Measurements from ENCODE around the gene CYTH4. TPM values are rescaled to one million over a fixed set of nuclear protein-coding genes. Genes with fewer than 3 reads are reported as not detected.

Gene CYTH4
- total and polyA plus RNA-seq, 2 of the 8 experiments (the other 6 are each of a cell fraction or from before 2014, with no cell fraction given): 0.09 TPM; not detected in 1

DNA sequence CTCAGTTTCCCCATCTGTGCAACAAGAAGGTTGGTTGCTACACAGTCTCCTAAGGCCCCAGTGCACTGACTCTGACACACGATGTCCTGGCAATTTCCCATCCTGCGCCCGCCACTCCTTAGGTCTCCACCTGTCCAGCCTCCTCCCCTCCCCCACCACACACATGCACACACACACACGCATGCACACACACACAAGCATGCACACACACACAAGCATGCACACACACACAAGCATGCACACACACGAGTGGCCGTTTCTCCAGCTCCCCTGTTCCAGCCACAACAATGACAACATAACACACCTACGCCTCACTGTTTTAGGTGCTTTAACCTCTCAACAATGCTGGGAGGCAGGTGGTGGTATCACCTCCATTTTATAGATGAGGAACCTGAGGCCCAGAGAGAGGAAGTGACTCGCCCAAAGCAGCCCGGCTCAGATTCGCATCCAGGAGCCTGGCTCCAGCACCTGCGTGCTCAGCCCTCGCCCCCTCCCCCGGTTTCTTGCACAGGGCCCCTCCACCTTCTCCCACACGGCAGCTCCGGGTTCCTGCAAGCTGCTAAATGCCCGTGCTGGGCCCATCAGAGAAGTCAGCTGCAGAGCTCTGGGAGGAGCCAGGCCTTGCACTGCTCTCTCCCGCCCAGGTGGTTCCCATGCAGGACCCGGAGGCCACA is 13.0 kb downstream of the CYTH4 start:
- Histone ChIP-seq H3K9me3 (ENCODE audit: insufficient read depth in 2 of 2, low read depth in 1 of 2, low read length in 1 of 2) (peaks cover 0 to 5% of the 10 kb centered on the region in 2 experiments; a peak in 2 of 4 replicates), H3K27me3 (replicated peaks in 1 of 4; ENCODE audit: control insufficient read depth in 3 of 4, extremely low read depth in 1 of 4, insufficient read depth in 3 of 4, low read length in 3 of 4) (no peaks in the 10 kb centered on the region; a peak in 1 of 7 replicates), H2BK20ac (ENCODE audit: low read length) (no peak overlapping the region), H2BK15ac (ENCODE audit: low read length) (no peak overlapping the region; the same call in 1 of the 2 replicates), H3K79me2 (ENCODE audit: control insufficient read depth in 1 of 2, insufficient read depth in 2 of 2, low read length in 2 of 2) (no peaks in the 10 kb centered on the region), H4K91ac (replicated peaks; ENCODE audit: insufficient read length, low read length) (no peak overlapping the region), H4K20me1 (replicated peaks in 1 of 2; ENCODE audit: control insufficient read depth in 1 of 2, insufficient read depth in 2 of 2, low read length in 2 of 2) (no peaks in the 10 kb centered on the region), H4K8ac (ENCODE audit: extremely low read depth, insufficient read depth, low read length) (no peak overlapping the region; the same call in 1 of the 2 replicates), H3K23ac (ENCODE audit: insufficient read length) (no peak overlapping the region), H3K23me2 (ENCODE audit: low read depth, low read length) (no peaks in the 10 kb centered on the region; the same call in 1 of the 2 replicates), H3K56ac (replicated peaks; ENCODE audit: insufficient read length, low read depth, low read length) (no peak overlapping the region), H2AK5ac (ENCODE audit: low read depth, low read length) (no peak overlapping the region), H2BK120ac (replicated peaks; ENCODE audit: low read depth, low read length) (no peak overlapping the region), H3K9ac (replicated peaks in 1 of 4; ENCODE audit: extremely low read depth in 1 of 4, low read depth in 3 of 4, low read length in 3 of 4) (no peak overlapping the region), H2AFZ (ENCODE audit: low read length) (no peak overlapping the region), H4K5ac (ENCODE audit: insufficient read length, low read depth, low read length) (no peak overlapping the region), H3K14ac (ENCODE audit: insufficient read length) (no peak overlapping the region), H3K4ac (replicated peaks; ENCODE audit: insufficient read length, low read depth, low read length) (no peak overlapping the region), H3K27ac (ENCODE audit: low read depth, low read length) (no peak overlapping the region), H3K79me1 (ENCODE audit: low read depth, low read length) (no peaks in the 10 kb centered on the region), H3K4me3 (ENCODE audit: extremely low read depth in 1 of 4, insufficient read depth in 2 of 4, low read depth in 3 of 4, low read length in 4 of 4) (no peak overlapping the region), H2BK5ac (ENCODE audit: low read depth, low read length) (no peak overlapping the region), H3K4me2 (ENCODE audit: insufficient read depth in 1 of 2, low read depth in 2 of 2, low read length in 2 of 2) (no peak overlapping the region), H3K4me1 (replicated peaks in 1 of 4; ENCODE audit: control insufficient read depth in 3 of 4, insufficient read depth in 4 of 4, low read length in 3 of 4) (peaks cover 0 to 6% (median 3%) of the 10 kb centered on the region in 4 experiments; a peak in 4 of 7 replicates), H3K18ac (ENCODE audit: extremely low read depth, low read length) (no peak overlapping the region), H3K36me3 (ENCODE audit: control insufficient read depth in 2 of 4, insufficient read depth in 4 of 4, low read length in 3 of 4) (no peaks in the 10 kb centered on the region), H2BK12ac (ENCODE audit: low read depth, low read length) (0 out of 2 replicates have a peak overlapping the region, but pooled peaks have one; percentile 55)
- no peak for TF ChIP-seq PHF8 (conservative IDR thresholded peaks at IDR 0.05; ENCODE audit: low read depth, low read length)
- 82% methylated on average over 18 of the region's 18 CpGs; no CpG with 5 or more reads in 1 of the 2 experiments for WGBS, 2 experiments (ENCODE audit: extremely low coverage in 1 of 2, insufficient coverage in 1 of 2, insufficient read length in 1 of 2, insufficient replicate concordance in 2 of 2, low coverage in 1 of 2, low lambda C conversion rate in 2 of 2, missing lambda C conversion rate in 1 of 2)
- POLR2A ChIA-PET (ENCODE audit: partially characterized antibody): no interaction called here
- DNase-seq (ENCODE audit: low read depth in 1 of 2, low spot score in 2 of 2) (no peak), FAIRE-seq (no peak)
- CTCF ChIA-PET (ENCODE audit: partially characterized antibody): interaction anchor here (1.6 to 2.7 kb wide), 5 partner anchors 9 to 133 kb away, joined by 5 to 17 read pairs (median 6); partner anchors contain the start of gene CYTH4

Measured in H1 (cell line).